HG03066 (cell line): ENCODE results near the gene LRRC14B.
A peak's percentile ranks its signal among the peaks of the same experiment; 100 is the strongest.

Experiments
- ATAC-seq: cut with Tn5 transposase; IDR thresholded peaks from one replicate; pipeline ENCODE4 v1.9.1; 2021; ENCODE audit warnings: low read depth; ENCODE audit not compliant: unreplicated experiment

LRRC14B gene

DNA sequence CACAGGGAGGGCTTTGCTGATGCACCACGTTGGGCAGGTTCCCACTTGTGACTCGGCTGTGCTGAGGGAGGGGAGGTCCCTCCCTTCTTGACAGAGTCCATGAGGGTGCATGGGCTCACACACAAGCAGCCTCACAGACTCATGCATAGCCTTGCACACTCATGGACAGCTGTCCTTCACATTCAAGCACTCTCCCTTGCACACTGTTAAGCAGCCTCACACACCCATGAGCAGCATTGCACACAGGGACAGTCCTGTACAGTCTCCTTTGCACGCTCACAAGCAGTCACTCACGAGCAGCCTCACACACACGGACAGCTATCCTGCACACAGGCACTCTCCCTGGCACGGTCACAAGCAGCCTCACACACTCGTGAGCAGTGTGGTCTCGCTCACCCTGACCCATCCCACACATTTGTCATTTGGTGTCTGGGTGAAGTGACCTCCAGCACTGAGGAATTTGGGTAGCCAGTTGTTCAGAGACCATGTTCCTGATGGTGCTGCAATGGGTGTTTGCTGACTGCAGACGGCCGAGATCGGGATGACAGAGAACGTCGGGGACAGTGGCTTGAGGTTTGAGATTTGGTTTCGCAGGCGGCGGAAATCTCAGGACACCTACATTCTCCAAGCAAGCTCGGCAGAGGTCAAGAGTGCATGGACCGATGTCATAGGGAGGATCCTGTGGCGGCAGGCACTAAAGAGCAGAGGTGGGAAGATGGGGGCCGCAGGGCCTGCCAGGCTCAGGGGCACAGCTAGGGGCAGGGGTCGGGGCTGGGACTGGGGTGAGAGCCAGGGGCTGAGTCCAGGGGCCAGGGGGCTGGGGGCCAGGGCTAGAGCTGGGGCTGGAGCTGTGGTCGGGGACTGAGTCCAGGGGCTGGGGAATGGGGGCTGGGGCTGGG is 17.7 kb upstream of the LRRC14B start:
- no peak for ATAC-seq

DNA sequence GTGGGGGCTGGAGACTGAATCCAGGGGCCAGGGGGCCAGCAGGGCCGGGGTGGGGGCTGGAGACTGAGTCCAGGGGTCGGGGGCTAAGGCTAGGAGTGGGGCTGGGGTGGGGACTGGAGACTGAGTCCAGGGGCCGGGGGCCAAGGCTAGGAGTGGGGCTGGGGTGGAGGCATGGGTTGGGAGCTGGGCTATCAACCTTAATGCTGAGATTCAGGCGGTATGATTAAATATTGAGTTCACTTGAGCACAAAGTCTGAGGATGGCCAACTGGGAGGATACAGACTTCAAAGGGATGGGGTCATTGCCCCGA is 17.0 kb upstream of the LRRC14B start:
- ATAC-seq = no peak

DNA sequence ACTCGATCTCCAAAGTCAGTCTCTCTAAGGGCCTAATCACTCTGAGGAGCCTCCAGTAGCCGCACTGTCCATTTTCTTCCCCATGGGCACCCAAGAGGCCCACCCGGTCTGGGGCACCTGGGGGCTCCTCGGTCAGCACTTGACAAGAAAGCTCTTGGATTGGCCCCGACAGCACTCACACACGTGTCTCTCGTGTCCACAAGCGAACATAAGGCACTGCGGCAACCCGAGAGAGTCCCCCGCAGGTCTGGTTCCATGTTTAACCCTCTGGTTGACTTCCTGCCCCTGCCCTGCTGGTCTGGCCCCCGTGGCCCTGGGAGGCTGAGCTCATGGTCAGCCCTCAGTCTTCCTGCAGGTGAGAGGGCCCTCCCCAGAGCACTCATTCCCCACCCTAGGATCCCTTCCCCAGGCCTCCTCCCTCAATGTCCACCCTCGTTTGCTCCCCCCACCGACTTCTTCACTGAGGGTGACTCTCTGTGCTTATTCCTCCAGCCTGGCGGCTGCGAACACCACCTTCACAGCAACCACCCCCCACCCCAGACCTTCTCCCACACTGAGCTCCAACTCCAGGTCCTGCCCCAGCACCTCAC is 16.3 kb upstream of the LRRC14B start:
- ATAC-seq = no peak

DNA sequence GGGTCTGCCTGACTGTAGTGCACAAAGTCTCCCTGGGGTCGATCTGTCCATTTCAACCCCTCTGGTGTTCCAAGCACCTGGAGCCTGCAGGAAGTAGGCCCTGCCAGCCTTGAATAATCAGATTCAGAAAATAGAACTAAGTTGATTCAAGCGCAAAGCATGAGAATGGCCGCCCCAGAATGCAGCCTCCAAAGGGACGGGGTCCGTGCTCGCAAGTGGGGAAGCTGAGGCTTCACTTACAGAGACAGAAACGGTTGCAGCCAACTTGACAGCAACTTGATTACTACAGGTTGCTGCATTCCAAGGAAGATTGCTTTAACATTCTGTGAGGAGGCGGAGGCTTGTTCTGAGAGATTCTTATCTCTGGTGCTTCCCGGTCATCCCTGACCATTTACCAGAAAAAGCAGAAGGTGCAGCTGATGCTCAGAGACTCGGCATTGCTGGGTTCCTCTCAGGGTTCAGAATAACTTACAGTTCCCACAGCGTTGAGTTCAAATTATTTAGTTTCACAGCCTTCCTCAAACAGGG is 14.9 kb upstream of the LRRC14B start:
- no peak for ATAC-seq

DNA sequence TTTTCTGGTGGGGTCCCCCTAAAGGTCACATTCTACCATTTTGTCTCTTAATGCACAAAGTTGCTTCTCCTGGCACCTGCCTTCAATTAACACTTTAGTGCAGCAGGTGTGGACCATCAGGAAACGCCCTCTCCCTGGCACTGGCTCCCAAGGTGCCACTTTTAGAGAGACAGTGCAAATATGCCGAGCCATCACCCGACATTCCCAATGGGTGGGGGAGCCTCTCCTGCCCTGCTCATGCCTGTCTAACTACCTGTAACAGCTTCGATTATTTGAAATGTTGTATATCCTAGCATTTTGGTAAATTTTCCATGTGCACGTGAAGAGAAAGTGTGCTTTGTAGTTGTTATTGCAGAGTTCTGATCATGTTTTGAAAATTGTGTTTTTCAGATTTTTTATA is 13.2 kb upstream of the LRRC14B start:
- ATAC-seq = no peak

DNA sequence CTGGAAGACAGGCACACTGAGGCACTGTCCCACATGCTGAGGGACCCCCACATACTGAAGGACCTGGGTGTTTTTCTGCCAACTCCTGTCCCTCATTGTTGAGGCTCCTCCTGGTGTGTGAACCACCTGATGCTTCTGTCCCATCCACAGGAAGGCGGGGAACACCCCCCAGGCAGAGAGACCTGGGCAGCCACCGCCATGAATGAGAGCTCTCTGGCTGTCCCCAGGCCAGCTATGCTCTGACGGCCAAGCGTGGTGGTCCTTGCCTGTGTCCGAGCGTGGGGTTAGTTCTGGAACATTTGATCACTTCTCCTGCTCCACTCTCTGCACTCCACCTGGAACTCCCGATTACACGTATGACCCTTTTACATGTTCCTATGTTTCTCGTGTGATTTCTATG is 11.9 kb upstream of the LRRC14B start:
- no peak for ATAC-seq

DNA sequence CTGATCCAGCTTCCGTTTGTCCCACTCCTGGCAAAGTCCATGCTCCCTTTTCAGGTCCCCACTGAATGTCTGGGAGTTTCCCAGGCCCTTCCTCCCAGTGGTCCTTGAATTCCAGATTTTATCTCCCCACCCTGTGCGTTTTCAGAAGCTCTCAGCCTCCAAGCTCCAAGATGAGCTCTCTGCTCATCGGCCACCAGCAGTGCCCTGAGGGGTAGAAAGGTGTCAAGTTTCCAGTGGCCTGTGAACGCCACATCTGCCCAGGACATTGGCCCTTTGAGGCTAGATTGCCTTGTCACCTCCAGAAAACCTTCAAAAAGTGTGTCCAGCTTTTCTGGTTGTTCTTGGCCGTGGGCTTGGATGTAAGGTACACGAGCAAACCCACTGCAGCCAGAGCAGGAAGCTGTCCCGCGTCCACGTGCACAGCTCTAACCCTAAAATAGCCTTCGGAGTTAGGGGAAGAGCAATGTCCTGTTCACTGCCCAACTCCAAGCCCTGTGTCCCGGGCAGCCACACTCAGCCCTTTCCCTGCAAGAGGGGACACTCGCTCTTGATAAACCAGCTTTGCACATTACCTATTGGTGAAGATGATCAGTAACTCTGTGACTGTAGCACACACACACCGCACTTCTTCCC is 10.9 kb upstream of the LRRC14B start:
- no peak for ATAC-seq

DNA sequence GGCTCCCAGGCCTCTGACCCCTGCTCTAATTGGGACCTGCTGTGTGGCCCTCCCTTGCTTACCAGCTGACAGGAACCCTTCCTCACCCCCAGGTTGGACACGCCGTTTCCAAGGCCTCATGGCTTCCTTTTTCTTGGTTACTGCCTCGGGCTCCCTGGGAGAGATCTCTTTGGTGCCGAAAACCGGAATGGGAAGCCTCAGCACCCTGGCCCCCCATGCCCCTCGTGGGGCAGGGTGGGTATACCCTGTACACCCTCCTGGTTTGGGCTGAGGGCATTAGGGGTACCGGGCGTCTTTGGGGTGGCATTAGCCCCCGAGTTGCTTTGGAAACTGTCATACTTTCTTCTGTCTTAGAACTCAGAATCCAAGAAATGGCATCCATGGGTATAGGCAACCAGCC is 10.1 kb upstream of the LRRC14B start:
- ATAC-seq = no peak

DNA sequence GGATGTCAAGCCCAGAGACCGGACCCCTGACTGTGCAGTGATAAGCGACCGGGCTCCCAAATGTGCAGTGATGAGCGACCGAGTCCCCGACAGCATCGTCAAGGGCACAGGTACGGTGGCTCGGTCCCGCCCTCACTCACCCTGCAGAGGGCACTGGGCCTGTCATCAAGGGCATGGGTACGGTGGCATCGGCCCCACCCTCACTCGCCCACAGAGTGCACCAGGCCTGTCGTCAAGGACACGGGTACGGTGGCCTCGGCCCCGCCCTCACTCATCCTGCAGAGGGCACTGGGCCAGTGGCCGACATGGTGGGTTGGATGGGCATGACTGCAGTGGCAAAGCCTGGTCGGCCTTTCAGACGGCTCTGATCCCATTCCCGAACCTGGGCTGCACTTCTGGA is 9.7 kb upstream of the LRRC14B start:
- no peak for ATAC-seq

DNA sequence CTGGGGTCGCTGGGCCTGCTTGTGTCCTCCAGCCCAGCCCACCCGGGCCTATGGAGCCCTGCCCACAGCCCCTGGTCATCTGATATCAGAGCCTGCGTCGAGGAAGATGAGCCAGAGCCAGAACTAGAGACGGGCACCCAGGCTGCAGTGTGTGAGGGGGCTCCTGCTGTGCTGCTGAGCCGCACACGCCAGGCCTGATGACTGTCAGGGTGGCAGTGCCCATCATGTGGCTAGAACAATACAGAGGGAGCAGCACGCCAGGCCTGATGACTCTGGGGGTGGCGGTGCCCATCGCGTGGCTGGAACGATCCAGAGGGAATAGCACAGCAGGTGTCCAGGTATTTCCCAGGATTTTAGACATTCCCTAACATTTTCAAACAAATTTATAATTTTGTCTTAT is 9.2 kb upstream of the LRRC14B start:
- ATAC-seq = no peak

DNA sequence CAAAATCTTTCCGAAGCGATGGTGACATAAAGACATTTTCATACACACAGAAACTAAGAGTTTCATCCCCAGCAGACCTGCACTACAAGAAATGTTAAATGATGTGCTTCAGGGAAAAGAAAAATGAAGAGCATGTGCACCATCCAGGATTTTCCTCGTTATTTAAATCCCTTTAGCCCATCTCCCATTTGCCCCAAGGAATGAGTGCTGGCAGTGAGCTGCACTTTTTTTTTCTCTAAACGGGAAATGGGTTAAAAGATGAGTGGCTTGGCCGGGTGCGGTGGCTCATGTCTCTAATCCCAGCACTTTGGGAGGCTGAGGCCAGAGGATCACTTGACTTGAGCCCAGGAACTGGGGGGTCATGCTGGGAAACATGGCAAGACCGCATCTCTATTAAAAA is 6.8 kb upstream of the LRRC14B start:
- ATAC-seq = no peak

DNA sequence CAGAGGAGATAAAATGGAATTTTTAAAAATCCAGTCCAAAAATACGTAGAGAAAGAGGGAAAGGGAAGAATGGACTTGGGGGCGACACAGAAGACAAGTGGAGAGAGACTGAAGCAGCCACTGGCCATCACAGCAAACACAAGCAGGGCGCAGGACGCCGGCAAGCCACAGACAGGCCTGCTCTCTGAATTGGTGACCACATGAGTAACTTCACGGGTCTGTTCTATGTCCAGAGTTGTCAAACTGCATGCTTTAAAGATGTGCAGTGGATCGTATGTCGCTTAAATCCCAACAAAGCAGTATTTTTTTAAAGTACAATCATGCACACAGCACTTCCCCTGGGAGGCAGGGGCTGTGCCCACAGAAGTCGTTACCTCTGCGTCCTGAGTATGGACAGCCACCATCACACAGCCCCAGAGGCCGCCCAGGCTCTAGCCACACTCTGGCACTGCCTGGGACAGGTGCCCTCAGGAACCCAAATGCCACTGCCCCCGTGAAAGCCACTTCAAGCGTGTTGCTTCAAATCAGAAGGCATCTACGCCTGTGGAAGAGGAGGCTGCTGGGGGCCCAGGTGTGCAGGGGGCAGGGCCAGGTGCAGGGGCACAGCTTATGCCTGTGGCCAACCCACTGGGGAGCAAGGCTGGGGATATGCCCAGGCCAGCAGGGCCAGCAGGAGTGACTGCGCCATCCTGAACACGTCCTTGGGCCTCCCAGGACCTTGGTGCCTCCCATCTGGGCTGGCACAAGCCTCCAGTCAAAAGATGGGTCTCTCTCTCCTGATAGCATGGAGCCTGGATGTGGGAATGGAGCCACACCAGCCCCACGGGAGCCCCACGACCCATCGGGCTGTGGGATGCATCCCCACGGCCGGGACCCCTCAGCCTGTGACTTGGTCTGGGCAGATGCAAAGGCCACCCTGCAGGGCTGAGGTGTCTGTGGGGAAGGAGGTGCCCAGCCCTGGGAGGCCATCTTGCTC is 5.9 kb upstream of the LRRC14B start:
- no peak for ATAC-seq

DNA sequence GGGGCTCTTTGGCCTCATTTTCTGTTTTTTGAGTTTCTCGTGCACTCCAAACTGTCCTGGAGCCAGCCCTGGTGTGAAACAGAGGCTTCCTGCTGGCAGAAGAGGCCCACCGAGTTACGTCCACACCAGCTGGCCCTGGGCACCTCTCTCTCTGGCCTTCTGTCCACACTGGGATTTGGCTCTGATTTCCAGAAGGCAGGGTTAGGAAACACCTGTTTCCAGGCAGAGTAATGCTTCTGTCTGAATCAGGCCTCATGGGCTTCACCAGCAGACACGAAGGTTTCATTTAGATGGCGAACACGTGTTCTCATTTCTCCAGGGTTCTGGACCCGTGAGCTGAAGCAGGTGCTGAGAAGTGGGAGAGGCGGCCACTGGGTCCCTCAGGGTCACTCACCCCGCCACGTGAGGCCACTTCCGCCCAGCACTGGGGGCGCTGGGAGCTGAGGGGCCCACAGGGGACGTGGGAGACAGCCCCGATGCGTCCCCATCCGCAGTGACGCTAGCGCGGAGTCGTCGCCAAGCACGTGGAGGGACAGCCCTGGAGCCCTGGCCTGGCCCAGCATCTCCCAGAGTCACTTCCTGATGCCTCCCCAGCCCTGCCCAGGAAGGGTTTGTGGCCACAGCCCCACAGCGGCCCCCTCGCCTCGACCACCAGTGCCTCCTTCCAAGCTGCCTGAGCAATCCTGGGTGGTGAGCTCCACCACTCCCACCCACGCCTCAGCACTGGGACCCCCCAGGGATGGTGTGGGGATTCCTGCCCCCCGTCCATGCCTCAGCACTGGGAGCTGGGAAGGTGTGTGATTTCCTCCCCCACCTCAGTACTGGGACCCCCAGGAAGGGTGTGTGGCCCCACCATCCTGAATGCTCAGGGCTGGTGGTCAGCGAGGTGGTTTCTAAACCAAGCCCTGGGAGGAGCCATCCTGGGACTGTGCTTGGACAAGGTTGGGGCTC is 4.9 kb upstream of the LRRC14B start:
- no peak for ATAC-seq

DNA sequence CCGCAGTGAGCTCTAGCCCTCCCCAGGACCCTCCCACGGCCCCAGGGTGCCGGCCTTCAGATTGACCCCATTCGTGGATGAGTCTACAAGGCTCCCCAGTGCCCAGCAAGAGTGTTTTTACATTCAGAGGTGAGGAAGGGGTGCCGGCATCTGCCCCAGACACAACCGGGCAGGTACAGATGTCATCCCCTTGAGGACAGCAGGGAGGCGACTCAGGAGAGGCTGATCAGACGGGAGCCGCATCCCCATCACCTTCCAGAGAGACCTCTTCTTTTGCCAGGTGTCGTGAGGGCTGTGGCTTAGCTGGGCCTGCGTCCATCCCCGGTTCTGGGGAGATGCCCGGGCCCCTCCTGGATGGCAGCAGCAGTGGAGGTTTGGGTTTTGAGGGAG is 4.3 kb upstream of the LRRC14B start:
- ATAC-seq = no peak

DNA sequence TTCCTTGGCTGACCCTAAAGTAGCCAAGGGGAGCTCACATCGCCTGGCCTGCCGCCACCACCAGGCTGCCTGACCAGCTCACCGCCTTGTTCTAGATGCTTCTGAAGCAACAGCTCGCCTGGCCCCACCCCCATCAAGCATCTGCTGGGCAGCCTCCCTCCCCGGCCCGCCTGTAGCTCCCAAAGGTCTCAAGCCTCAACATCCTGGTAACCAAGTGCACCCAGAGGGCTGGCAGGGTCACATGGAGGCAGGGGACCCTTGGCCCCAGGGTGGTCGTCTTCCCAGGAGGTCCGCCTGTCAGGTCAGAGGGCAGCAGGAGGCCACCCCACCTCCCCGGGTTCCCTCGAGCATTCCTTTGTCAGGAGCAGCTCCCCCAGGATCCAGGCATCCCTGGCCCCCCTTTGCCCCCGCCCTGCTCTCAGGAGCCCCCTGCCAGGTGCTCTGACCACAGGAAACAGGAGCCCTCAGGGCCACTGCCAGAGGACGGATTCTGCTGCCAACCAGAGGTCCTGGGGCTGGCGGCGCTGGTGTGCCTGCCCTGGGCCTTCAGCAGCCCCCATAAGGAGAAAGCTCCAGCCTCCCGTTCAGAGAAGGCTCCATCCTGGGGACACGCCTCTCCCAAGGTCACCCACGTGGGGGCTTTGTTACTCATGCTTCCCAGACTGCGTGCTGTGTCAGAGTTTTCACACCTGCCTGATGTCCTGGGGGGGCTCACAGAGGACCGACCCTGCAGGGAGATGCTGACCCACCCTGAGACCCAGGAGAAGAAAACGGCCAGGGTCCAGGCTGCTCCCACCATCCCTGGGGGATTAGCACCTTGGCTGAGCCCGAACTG is 3.5 kb upstream of the LRRC14B start:
- no peak for ATAC-seq

DNA sequence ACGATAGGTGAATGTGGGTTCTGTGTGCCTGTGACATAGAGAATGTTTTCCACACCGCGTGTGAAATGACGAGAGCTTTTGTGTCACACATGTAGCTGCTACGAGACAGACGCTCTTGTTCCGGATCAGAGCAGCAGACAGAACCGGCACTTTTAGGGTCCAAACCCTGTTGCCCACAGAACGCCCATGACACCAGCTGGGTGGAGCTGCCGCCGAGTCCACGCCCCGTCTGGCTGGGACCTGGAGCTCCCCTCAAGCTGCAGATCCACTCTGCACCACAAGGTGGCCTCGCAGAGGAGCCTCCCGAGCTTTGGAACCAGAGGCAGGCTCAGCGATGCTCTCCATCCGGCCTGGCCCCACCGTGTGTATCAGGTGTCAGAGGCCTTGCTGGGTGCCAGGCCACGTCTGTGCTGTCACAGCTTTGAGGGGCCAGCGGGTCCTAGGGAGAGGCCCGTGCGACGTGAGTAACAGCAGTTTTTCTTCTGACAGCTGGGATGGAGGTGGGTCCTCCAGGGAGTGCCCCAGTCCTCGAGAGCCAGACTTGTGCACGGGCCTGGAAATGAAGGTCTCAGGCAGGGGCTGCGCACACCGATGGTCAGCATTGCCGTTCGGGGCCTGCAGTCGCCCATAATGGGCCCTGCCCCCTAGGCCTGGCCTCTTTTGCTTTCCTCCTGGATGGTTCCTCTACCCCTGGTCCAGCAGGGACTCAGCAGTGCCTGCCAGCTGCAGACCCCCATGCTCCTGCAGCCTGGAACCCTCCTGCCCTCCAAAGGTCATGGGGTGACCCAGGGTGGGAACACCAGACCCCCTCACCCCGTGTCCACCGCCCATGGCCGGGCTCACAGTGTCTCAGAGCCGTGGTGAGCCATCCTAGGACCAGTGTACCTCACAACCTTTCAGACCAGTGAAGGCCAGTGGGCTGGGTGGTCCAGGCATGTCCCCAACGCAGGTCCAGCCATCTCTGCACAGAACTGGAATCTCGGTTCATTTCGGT is 2.5 kb upstream of the LRRC14B start:
- peak; percentile 78 for ATAC-seq

DNA sequence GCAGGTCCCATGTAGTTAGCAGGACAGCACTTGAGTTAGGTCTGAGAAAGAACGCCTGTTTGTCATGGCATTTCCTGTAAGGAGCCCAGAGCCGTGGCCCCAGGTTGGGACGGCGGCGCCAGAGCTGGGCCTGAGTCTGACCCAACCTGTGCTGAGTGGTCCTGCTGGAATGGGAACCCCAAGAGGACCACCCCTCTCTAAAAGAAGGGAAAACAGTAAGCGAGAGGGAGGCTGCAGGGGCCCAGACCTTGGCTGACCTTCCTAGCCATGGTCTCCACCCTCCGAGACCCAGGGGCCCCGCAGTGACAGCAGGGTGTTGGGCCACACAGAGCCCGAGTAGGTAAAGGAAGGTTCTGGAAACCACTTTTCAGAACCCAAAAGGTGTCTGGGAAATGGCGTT is 1.8 kb upstream of the LRRC14B start:
- ATAC-seq = no peak

DNA sequence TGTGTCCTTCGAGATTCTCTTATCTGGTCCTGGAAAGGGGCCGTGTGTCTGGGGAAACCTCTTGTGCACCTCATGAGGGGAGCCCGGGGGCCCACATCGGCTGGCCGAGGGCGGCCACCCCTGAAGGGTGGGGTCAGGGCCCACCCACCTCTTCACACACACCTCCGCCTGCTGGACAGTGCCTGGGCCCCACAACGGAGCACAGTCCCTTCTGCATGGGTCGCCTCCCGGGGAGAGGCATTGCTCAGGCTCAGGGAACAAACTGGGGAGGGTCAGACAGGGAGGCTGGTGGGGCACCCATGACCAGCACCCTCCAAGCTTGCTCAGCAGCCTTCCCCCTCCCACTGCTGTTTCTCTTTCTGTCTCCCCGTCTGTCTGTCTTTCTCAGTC is 1.3 kb upstream of the LRRC14B start:
- ATAC-seq = no peak
